ENCODE results near the gene CHAMP1.
"Not testable (repeated sequence)": the region's sequence is repeated elsewhere in the genome, so short reads cannot be mapped to it uniquely, and the experiment has no call there.

The CHAMP1 gene

DNA sequence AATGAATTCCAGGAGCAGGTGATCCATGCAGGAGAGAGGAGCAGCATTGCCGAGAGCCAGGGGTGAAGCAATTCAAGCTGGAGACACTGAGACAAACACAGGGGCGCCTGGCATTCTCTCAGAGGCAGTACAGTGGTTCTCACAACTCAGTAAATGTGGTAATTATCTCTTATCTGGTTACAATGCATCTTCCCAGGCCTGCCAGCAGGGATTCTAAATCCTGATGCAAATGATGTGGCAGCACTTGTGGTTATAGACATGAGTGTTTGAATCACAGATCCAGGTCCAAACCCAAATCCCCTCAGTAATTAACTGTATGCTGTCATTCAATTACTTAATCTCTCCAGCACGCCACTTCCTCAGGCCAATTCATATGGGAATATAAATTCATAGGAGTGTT is 19.6 kb downstream of the CHAMP1 start:
- DNase-seq (ENCODE audit: low read depth, low spot score) = peak; percentile 9

DNA sequence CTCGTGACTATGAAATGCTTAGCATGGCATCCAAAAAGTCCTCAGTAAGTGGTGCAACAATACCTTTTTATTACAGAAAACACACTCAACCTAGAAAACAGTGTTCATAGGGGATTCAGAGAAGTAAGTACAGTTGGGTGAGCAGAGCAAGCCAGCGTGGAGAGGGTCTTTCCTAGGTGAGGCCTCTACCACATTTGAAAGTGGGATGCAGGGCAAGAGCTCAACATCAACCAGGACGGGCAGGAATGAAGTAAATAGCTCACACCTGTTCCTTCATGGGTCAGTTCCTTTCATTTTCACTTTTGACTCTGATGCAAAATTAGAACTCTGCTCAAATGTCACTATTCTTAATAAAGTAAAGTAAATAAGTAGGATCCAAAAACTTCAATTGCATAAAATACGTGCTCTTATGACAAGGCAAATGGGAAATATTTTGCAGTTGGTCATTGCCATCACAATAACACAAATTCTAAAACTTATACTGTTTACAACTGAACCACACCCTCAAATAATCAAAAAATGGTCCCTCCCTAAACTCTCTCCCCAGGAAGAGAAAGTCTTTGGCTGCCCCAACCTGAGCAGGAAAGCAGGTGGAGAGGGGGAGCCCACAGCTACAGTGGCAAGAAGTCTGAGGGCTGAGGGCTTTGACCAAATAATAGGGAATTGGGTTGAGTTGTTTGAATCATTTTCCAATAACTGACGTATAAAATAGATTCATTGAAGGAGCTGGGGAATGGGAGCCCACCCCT is 20.2 kb downstream of the CHAMP1 start:
- no peak for DNase-seq (ENCODE audit: low read depth, low spot score)

DNA sequence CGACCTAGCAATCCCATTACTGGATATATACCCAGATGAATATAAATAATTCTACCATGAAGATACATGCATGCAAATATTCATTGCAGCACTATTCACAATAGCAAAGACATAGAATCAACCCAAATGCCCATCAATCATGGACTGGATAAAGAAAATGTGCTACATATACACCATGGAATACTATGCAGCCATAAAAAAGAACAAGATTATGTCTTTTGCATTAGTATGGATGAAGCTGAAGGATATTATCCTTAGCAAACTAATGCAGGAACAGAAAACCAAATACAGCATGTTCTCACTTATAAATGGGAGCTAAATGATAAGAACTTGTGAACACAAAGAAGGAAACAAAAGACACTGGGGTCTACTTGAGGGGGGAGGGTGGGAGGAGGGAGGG is 22.2 kb downstream of the CHAMP1 start:
- DNase-seq (ENCODE audit: low read depth, low spot score) = not testable (repeated sequence)

GRCh38 chr13:114338959-114339358 is 24.7 kb downstream of the CHAMP1 start:
- DNase-seq (ENCODE audit: low read depth, low spot score) = no peak

GRCh38 chr13:114339857-114340534 is 25.7 kb downstream of the CHAMP1 start:
- DNase-seq (ENCODE audit: low read depth, low spot score) = peak; percentile 39

- no peak for DNase-seq (ENCODE audit: low read depth, low spot score)
Observed at GRCh38 chr13:114341003-114341777, 26.9 kb downstream of the CHAMP1 start.

DNA sequence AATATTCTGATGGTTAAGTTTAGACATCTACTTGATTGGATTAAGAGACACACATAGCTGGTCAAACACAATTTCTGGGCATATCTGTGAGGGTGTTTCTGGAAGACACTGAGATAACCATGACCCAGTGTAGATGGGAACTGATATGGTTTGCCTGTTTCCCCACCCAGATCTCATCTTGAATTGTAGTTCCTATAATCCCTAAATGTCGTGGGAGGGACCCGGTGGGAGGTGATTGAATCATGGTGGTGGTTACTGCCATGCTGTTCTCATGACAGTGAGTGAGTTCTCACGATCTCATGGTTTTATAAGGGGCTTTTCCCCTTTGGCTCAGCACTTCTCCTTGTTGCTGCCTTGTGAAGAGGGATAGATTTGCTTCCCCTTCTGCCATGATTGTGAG is 33.0 kb downstream of the CHAMP1 start:
- DNase-seq (ENCODE audit: low read depth, low spot score) = not testable (repeated sequence)

GRCh38 chr13:114352763-114353162 is 38.5 kb downstream of the CHAMP1 start:
- DNase-seq (ENCODE audit: low read depth, low spot score) = peak; percentile 20

DNA sequence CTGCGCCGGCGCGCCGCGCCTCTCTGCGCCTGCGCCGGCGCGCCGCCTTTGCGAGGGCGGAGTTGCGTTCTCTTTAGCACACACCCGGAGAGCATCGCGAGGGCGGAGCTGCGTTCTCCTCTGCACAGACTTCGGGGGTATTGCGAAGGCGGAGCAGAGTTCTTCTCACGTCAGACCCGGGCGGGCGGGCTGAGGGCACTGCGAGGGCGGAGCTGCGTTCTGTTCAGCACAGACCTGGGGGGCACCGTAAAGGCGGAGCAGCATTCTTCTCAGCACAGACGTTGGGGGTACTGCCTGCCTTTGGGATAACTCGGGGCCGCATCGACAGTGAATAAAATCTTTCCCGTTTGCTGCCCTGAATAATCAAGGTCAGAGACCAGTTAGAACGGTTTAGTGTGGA is 39.1 kb downstream of the CHAMP1 start:
- DNase-seq (ENCODE audit: low read depth, low spot score) = not testable (repeated sequence)

All from astrocyte of the hippocampus (primary cell).